C4-2B (cell line): ENCODE data around the gene PEX11B.

ENCODE experiments used
- H3K27ac ChIP-seq: fragments of 450-650 bp; 2 replicates; pipeline ENCODE4 v1.5.1; 2017
- CTCF ChIP-seq: fragments of 450-650 bp; conservative IDR thresholded peaks from 2 replicates; pipeline ENCODE4 v1.5.1; 2017; ENCODE audit warnings: mild to moderate bottlenecking
- ZFX ChIP-seq: fragments of 450-650 bp; IDR thresholded peaks from 2 replicates; pipeline ENCODE4 v1.6.1; 2017

PEX11B gene

GRCh38 chr1:145884675-145885074 lies 33.8 kb downstream of the PEX11B start:
- H3K27ac ChIP-seq = no peak overlapping the region
- TF ChIP-seq CTCF (no peak), ZFX (no peak)

GRCh38 chr1:145879775-145880174 lies 38.7 kb downstream of the PEX11B start:
- TF ChIP-seq CTCF (no peak), ZFX (no peak)
- H3K27ac ChIP-seq = no peak overlapping the region

- H3K27ac ChIP-seq = no peak overlapping the region
- TF ChIP-seq ZFX (no peak), CTCF (no peak)
These were observed 39.8 kb downstream of the PEX11B start for GRCh38 chr1:145878724-145879123.

- TF ChIP-seq CTCF (no peak), ZFX (no peak)
- no peak overlapping the region for H3K27ac ChIP-seq
These were observed 40.5 kb downstream of the PEX11B start for GRCh38 chr1:145877923-145878486.

- no peak overlapping the region for H3K27ac ChIP-seq
- TF ChIP-seq ZFX = no peak
- TF ChIP-seq CTCF = no peak
These were observed 43.9 kb downstream of the PEX11B start for GRCh38 chr1:145874646-145875045.

GRCh38 chr1:145871994-145872924 lies 46.3 kb downstream of the PEX11B start:
- no peak overlapping the region for H3K27ac ChIP-seq

More at GRCh38 chr1:145871994-145872924, 46.3 kb downstream of the PEX11B start:
- TF ChIP-seq CTCF = no peak
- no peak for TF ChIP-seq ZFX
